Measurements from ENCODE around the gene LOXL1.

GRCh38 chr15:73950479-73950830 lies 24.2 kb downstream of the LOXL1 start:
- TF ChIP-seq REST (IDR thresholded peaks at IDR 0.05) = no peak
- TF ChIP-seq FOXA1 (IDR thresholded peaks at IDR 0.05) = no peak
- TF ChIP-seq, protein P1, sequence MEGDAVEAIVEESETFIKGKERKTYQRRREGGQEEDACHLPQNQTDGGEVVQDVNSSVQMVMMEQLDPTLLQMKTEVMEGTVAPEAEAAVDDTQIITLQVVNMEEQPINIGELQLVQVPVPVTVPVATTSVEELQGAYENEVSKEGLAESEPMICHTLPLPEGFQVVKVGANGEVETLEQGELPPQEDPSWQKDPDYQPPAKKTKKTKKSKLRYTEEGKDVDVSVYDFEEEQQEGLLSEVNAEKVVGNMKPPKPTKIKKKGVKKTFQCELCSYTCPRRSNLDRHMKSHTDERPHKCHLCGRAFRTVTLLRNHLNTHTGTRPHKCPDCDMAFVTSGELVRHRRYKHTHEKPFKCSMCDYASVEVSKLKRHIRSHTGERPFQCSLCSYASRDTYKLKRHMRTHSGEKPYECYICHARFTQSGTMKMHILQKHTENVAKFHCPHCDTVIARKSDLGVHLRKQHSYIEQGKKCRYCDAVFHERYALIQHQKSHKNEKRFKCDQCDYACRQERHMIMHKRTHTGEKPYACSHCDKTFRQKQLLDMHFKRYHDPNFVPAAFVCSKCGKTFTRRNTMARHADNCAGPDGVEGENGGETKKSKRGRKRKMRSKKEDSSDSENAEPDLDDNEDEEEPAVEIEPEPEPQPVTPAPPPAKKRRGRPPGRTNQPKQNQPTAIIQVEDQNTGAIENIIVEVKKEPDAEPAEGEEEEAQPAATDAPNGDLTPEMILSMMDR (IDR thresholded peaks at IDR 0.05; ENCODE audit: low read depth, low read length, missing input control) = no peak
- TF ChIP-seq TAF1 (conservative IDR thresholded peaks at IDR 0.05) = no peak
- TF ChIP-seq RAD21 (IDR thresholded peaks at IDR 0.05) = no peak
- TF ChIP-seq YY1 (IDR thresholded peaks at IDR 0.05) = no peak
- TF ChIP-seq JUND (IDR thresholded peaks at IDR 0.05) = no peak
- no peak for TF ChIP-seq RXRA (IDR thresholded peaks at IDR 0.05)
- TF ChIP-seq GABPA (IDR thresholded peaks at IDR 0.05 in 1 of 2, conservative IDR thresholded peaks at IDR 0.05 in 1 of 2) = no peak
- TF ChIP-seq, protein P2, sequence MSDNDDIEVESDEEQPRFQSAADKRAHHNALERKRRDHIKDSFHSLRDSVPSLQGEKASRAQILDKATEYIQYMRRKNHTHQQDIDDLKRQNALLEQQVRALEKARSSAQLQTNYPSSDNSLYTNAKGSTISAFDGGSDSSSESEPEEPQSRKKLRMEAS (IDR thresholded peaks at IDR 0.05) = no peak

All from liver (tissue), 3 donors.